Liver (tissue), 9 donors: ENCODE measurements around the gene DAPK1. TPM values are rescaled to one million over a fixed set of nuclear protein-coding genes. Genes with fewer than 3 reads are reported as not detected.

Source experiments
- DNase-seq: peaks from one replicate; pipeline ENCODE4 v3.0.0-alpha.2; 2017; ENCODE audit warnings: low spot score
- H3K27ac ChIP-seq, 2 donors: one replicate each; pipeline ENCODE4 v1.7.0; 2013; ENCODE audit warnings: inconsistent platforms in 2 of 2, low read length in 2 of 2, control low read depth in 1 of 2, low read depth in 1 of 2, mild to moderate bottlenecking in 1 of 2
- H3K27me3 ChIP-seq, 4 donors: one replicate each; pipeline versions ENCODE4 v1.6.1 to v1.7.0; 2013; ENCODE audit warnings: low read length in 3 of 4, inconsistent platforms in 1 of 4, mild to moderate bottlenecking in 1 of 4, moderate library complexity in 1 of 4; ENCODE audit not compliant: control insufficient read depth in 4 of 4, insufficient read depth in 4 of 4
- H3K36me3 ChIP-seq, 4 donors: one replicate each; pipeline versions ENCODE4 v1.6.1 to v1.7.0; 2013; ENCODE audit warnings: low read length in 3 of 4, mild to moderate bottlenecking in 3 of 4, low read depth in 1 of 4, moderate library complexity in 1 of 4; ENCODE audit not compliant: control insufficient read depth in 4 of 4, insufficient read depth in 3 of 4
- H3K4me1 ChIP-seq, 4 donors: one replicate each; pipeline versions ENCODE4 v1.6.1 to v1.7.0; 2013; ENCODE audit warnings: low read length in 3 of 4, mild to moderate bottlenecking in 3 of 4, moderate library complexity in 1 of 4; ENCODE audit not compliant: control insufficient read depth in 4 of 4, insufficient read depth in 4 of 4
- H3K4me3 ChIP-seq, 3 donors: one replicate each; pipeline versions ENCODE4 v1.6.1 to v1.7.0; 2013; ENCODE audit warnings: low read length in 3 of 3, control low read depth in 1 of 3, low read depth in 1 of 3, mild to moderate bottlenecking in 1 of 3
- H3K9ac ChIP-seq, 2 donors: one replicate each; pipeline ENCODE4 v1.7.0; 2013; ENCODE audit warnings: low read length in 2 of 2, mild to moderate bottlenecking in 2 of 2, moderate library complexity in 2 of 2, control low read depth in 1 of 2, low read depth in 1 of 2
- H3K9me3 ChIP-seq, 4 donors: one replicate each; pipeline versions ENCODE4 v1.6.1 to v1.7.0; 2013; ENCODE audit warnings: low read length in 3 of 4; ENCODE audit not compliant: control insufficient read depth in 4 of 4
- EGR1 ChIP-seq, 2 donors: IDR thresholded peaks; 2 replicates each; pipeline ENCODE4 v1.6.1; 2016 to 2018; ENCODE audit warnings: antibody characterized with exemption in 2 of 2, low read depth in 2 of 2
- FOXA1 ChIP-seq: IDR thresholded peaks from 2 replicates; pipeline ENCODE4 v1.6.1; 2016; ENCODE audit warnings: antibody characterized with exemption
- FOXA2 ChIP-seq: IDR thresholded peaks from 2 replicates; pipeline ENCODE4 v1.6.1; 2016; ENCODE audit warnings: antibody characterized with exemption
- GABPA ChIP-seq, 2 donors: IDR thresholded peaks in 1 of 2; conservative IDR thresholded peaks in 1 of 2; 2 replicates each; pipeline ENCODE4 v1.6.1; 2016; ENCODE audit warnings: antibody characterized with exemption in 2 of 2, mild to moderate bottlenecking in 1 of 2, moderate library complexity in 1 of 2
- HNF4A ChIP-seq, 2 donors: conservative IDR thresholded peaks; 2 replicates each; pipeline ENCODE4 v1.6.1; 2016; ENCODE audit warnings: antibody characterized with exemption in 2 of 2, mild to moderate bottlenecking in 2 of 2
- HNF4G ChIP-seq: IDR thresholded peaks from 2 replicates; pipeline ENCODE4 v1.6.1; 2016; ENCODE audit warnings: antibody characterized with exemption
- JUND ChIP-seq, 2 donors: IDR thresholded peaks; 2 replicates each; pipeline ENCODE4 v1.6.1; 2016; ENCODE audit warnings: antibody characterized with exemption in 2 of 2
- MAX ChIP-seq: IDR thresholded peaks from 2 replicates; pipeline ENCODE4 v1.6.1; 2016; ENCODE audit warnings: antibody characterized with exemption
- NR2F2 ChIP-seq: IDR thresholded peaks from 2 replicates; pipeline ENCODE4 v1.6.1; 2016; ENCODE audit warnings: antibody characterized with exemption
- RAD21 ChIP-seq, 2 donors: IDR thresholded peaks; 2 replicates each; pipeline ENCODE4 v1.6.1; 2016; ENCODE audit warnings: antibody characterized with exemption in 2 of 2, mild to moderate bottlenecking in 2 of 2
- REST ChIP-seq: IDR thresholded peaks from 2 replicates; pipeline ENCODE4 v1.6.1; 2016; ENCODE audit warnings: antibody characterized with exemption, mild to moderate bottlenecking
- RXRA ChIP-seq, 2 donors: IDR thresholded peaks; 2 replicates each; pipeline ENCODE4 v1.6.1; 2017 to 2018; ENCODE audit warnings: antibody characterized with exemption in 2 of 2, mild to moderate bottlenecking in 1 of 2
- TAF1 ChIP-seq: conservative IDR thresholded peaks from 2 replicates; pipeline ENCODE4 v1.6.1; 2016; ENCODE audit warnings: antibody characterized with exemption, mild to moderate bottlenecking
- YY1 ChIP-seq: IDR thresholded peaks from 2 replicates; pipeline ENCODE4 v1.6.1; 2016; ENCODE audit warnings: antibody characterized with exemption, mild to moderate bottlenecking
- WGBS: extraction: QIAGEN DNeasy Blood & Tissue Kit; methylation state at CpG from one replicate; pipeline ENCODE4 v1.1.7; 2013; 5-methylcytosine and 5-hydroxymethylcytosine counted together
- polyA plus RNA-seq, 2 donors: library from polyadenylated mRNA; stranded (reverse) in 1 of 2; unstranded in 1 of 2; fragments of 200-250 nt in 1 of 2; fragments of >200 nt in 1 of 2; fragmentation: Nextera tagmentation in 1 of 2; extraction: Ambion mirVana in 1 of 2; gene quantifications; one replicate each; pipeline versions ENCODE4 v1.2.1 to v1.2.3, GENCODE V29; 2013 to 2015
- total RNA-seq, 2 donors: library from RNA; depleted of rRNA; stranded (reverse); fragments of >200 nt; gene quantifications; one replicate each; pipeline ENCODE4 v1.2.3, GENCODE V29; 2014
- TF ChIP-seq, protein P1 (sequence below): IDR thresholded peaks from 2 replicates; pipeline ENCODE4 v1.6.1; 2016; ENCODE audit warnings: antibody characterized with exemption
- donor health status: healthy.
- donor health status: healthy.
- donor health status: healthy.
- donor health status: healthy.
- donor health status: healthy.

DAPK1 gene
- total and polyA plus RNA-seq, 4 donors: 14.0 to 40.8 (median 21.8) TPM

DNA sequence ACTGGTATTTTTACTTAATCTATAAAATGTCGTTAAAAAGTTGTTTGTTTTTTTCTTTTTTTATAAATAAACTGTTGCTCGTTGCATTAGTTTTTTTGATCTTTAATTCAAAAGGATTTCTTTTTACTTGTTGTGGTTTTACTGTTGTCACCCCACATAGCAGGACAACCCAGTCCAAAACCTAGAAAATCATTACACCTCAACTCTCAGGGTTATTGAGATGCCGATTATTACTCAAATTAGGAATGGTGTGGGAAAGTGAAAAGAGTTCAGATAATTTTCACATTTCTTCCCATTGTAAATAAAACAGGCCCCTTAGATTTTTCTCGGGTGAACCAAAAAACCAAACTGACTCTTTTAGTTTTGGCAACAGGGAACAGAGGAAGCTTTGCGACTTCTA is 210.9 kb downstream of the DAPK1 start:
- H3K9ac ChIP-seq: no peak overlapping the region
- no peak overlapping the region for H3K27ac ChIP-seq
- H3K36me3 ChIP-seq: peaks cover 0 to 39% (median 31%) of the 10 kb centered on the region in 4 donors
- DNase-seq: no peak
- no peaks in the 10 kb centered on the region for H3K27me3 ChIP-seq
- no peak overlapping the region for H3K4me3 ChIP-seq
- TF ChIP-seq YY1: no peak
- TF ChIP-seq HNF4G: no peak
- no peak for TF ChIP-seq EGR1 (IDR thresholded peaks at IDR 0.05; ENCODE audit: low read depth in 2 of 2)
- TF ChIP-seq, protein P1, sequence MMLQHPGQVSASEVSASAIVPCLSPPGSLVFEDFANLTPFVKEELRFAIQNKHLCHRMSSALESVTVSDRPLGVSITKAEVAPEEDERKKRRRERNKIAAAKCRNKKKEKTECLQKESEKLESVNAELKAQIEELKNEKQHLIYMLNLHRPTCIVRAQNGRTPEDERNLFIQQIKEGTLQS: no peak
- TF ChIP-seq GABPA (IDR thresholded peaks at IDR 0.05 in 1 of 2, conservative IDR thresholded peaks at IDR 0.05 in 1 of 2): no peak
- no peak for TF ChIP-seq REST
- no peak for TF ChIP-seq RAD21 (IDR thresholded peaks at IDR 0.05)
- TF ChIP-seq HNF4A (conservative IDR thresholded peaks at IDR 0.05): no peak
- no peak for TF ChIP-seq MAX
- H3K9me3 ChIP-seq: no peaks in the 10 kb centered on the region
- WGBS: 85% methylated on average over 5 of the region's 5 CpGs
- no peaks in the 10 kb centered on the region for H3K4me1 ChIP-seq

DNA sequence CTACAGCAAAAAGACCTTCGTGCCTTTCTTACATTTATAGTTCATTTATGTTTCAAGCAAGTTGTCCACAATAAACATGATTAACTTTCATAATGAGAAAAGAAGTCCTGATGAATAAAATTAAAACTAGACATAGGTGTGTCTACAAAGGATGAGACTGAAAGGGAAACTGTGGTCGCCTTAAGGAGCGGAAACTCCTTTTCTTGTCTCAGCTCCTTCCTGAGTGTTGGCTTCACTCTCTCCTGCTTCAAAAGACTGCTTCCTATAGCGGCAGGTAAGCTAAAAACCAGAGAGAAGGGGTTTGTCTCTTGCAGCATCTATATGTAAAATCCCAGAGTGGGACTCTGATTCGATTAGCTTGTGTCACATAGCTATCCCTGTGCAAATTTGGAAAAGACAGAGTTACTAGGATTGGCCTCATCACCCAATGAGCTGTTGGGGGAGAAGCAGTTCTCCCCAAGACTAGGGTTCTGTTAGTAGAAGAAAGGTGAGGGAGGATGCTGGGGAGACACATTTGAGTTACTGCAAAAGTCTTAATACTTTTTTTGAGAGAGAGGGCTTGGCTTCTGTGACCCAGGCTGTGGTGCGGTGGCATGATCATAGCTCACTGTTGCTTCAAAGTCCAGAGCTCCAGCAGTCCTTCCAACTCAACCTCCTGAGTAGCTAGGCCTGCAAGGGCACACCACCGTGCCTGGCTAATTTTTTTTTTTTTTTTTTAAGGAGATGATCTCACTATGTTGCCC is 211.5 kb downstream of the DAPK1 start:
- Histone ChIP-seq H3K36me3 (peaks cover 0 to 33% (median 28%) of the 10 kb centered on the region in 4 donors), H3K4me1 (no peaks in the 10 kb centered on the region), H3K4me3 (no peak overlapping the region), H3K27ac (no peak overlapping the region), H3K27me3 (no peaks in the 10 kb centered on the region), H3K9ac (no peak overlapping the region), H3K9me3 (no peaks in the 10 kb centered on the region)
- TF ChIP-seq REST: no peak
- TF ChIP-seq TAF1: no peak
- TF ChIP-seq EGR1 (IDR thresholded peaks at IDR 0.05; ENCODE audit: low read depth in 2 of 2): no peak
- no peak for TF ChIP-seq HNF4G
- TF ChIP-seq FOXA1: no peak
- TF ChIP-seq HNF4A (conservative IDR thresholded peaks at IDR 0.05): no peak
- no peak for TF ChIP-seq YY1
- TF ChIP-seq RXRA (IDR thresholded peaks at IDR 0.05): no peak
- TF ChIP-seq NR2F2: no peak
- TF ChIP-seq JUND (IDR thresholded peaks at IDR 0.05): no peak
- no peak for TF ChIP-seq FOXA2
- TF ChIP-seq, protein P1: no peak
- no peak for TF ChIP-seq GABPA (IDR thresholded peaks at IDR 0.05 in 1 of 2, conservative IDR thresholded peaks at IDR 0.05 in 1 of 2)
- no peak for TF ChIP-seq RAD21 (IDR thresholded peaks at IDR 0.05)
- no peak for DNase-seq
- WGBS: 84% methylated on average over 7 of the region's 7 CpGs
